GM12878 (cell line): ENCODE measurements around the gene SLC1A7.

Experiments
- CHD2 ChIP-seq: IDR thresholded peaks from 2 replicates; pipeline ENCODE4 v1.6.1; 2011; ENCODE audit warnings: low read depth, low read length, improper control_type of control experiment, borderline replicate concordance
- CTCF ChIP-seq, 3 experiments: IDR thresholded peaks in 2 of 3; conservative IDR thresholded peaks in 1 of 3; 2 replicates each; pipeline ENCODE4 v1.5.1; 2011; ENCODE audit warnings: low read depth in 3 of 3, low read length in 3 of 3, mild to moderate bottlenecking in 3 of 3, control low read depth in 2 of 3, moderate library complexity in 2 of 3, inconsistent platforms in 1 of 3, mixed read lengths in 1 of 3; ENCODE audit not compliant: control insufficient read depth in 2 of 3, insufficient read depth in 1 of 3; ENCODE audit errors: extremely low read depth in 1 of 3
- EED ChIP-seq: sonication (generic); IDR thresholded peaks from 2 replicates; pipeline ENCODE4 v1.6.1; 2016; ENCODE audit warnings: antibody characterized with exemption, low read depth
- EP300 ChIP-seq, 2 experiments: fragments of 150-350 bp in 1 of 2; IDR thresholded peaks; 2 replicates each; pipeline ENCODE4 v1.6.1; 2011 to 2012; ENCODE audit warnings: low read depth in 2 of 2, low read length in 2 of 2, borderline replicate concordance in 1 of 2, improper control_type of control experiment in 1 of 2, inconsistent platforms in 1 of 2; ENCODE audit not compliant: control insufficient read depth in 1 of 2
- FOS ChIP-seq: IDR thresholded peaks from 3 replicates; pipeline ENCODE4 v1.6.1; 2011; ENCODE audit warnings: borderline replicate concordance; ENCODE audit not compliant: insufficient read length; ENCODE audit errors: extremely low read depth
- KDM1A ChIP-seq: fragments of 200-600 bp; sonication (generic); IDR thresholded peaks from 2 replicates; pipeline ENCODE4 v1.6.1; 2016; ENCODE audit warnings: borderline replicate concordance
- POLR2A ChIP-seq: IDR thresholded peaks from 2 replicates; pipeline ENCODE4 v1.6.1; 2011; ENCODE audit warnings: low read depth, mild to moderate bottlenecking, low read length
- POLR2AphosphoS2 ChIP-seq: IDR thresholded peaks from 2 replicates; pipeline ENCODE4 v1.6.1; 2011; ENCODE audit warnings: low read depth, mild to moderate bottlenecking, low read length, improper control_type of control experiment, moderate library complexity
- POLR2AphosphoS5 ChIP-seq: IDR thresholded peaks from 2 replicates; pipeline ENCODE4 v1.6.1; 2011; ENCODE audit warnings: mild to moderate bottlenecking, low read length, inconsistent platforms
- SIN3A ChIP-seq: IDR thresholded peaks from 2 replicates; pipeline ENCODE4 v1.6.1; 2012; ENCODE audit warnings: low read depth, low read length, improper control_type of control experiment
- SRF ChIP-seq, 2 experiments: IDR thresholded peaks; 2 replicates each; pipeline ENCODE4 v1.6.1; 2011; ENCODE audit warnings: low read depth in 2 of 2, low read length in 2 of 2, mild to moderate bottlenecking in 1 of 2, moderate library complexity in 1 of 2

GRCh38 chr1:53083636-53084588 is 58.5 kb downstream of the SLC1A7 start:
- TF ChIP-seq EP300 (IDR thresholded peaks at IDR 0.05; ENCODE audit: borderline replicate concordance in 1 of 2, control insufficient read depth in 1 of 2, low read depth in 2 of 2, low read length in 2 of 2) (no peak), CTCF (IDR thresholded peaks at IDR 0.05 in 2 of 3, conservative IDR thresholded peaks at IDR 0.05 in 1 of 3; ENCODE audit: control insufficient read depth in 2 of 3, extremely low read depth in 1 of 3, insufficient read depth in 1 of 3, low read depth in 3 of 3, low read length in 3 of 3) (no peak), POLR2AphosphoS5 (no peak), CHD2 (no peak), EED (no peak), SIN3A (no peak), FOS (no peak), SRF (IDR thresholded peaks at IDR 0.05; ENCODE audit: low read depth in 2 of 2, low read length in 2 of 2) (no peak), KDM1A (no peak), POLR2AphosphoS2 (no peak), POLR2A (no peak)
